ENCODE results near the gene SF1.

GRCh38 chr11:64745521-64746328 is 32.6 kb downstream of the SF1 start:
- TF ChIP-seq CTCF (IDR thresholded peaks at IDR 0.05) (no peak), POLR2A (IDR thresholded peaks at IDR 0.05) (peak in 1 of 2 donors; percentile 32), EP300 (IDR thresholded peaks at IDR 0.05) (no peak), POLR2AphosphoS5 (IDR thresholded peaks at IDR 0.05) (no peak)
